ENCODE results near the gene HSPB6.

HSPB6 gene

DNA sequence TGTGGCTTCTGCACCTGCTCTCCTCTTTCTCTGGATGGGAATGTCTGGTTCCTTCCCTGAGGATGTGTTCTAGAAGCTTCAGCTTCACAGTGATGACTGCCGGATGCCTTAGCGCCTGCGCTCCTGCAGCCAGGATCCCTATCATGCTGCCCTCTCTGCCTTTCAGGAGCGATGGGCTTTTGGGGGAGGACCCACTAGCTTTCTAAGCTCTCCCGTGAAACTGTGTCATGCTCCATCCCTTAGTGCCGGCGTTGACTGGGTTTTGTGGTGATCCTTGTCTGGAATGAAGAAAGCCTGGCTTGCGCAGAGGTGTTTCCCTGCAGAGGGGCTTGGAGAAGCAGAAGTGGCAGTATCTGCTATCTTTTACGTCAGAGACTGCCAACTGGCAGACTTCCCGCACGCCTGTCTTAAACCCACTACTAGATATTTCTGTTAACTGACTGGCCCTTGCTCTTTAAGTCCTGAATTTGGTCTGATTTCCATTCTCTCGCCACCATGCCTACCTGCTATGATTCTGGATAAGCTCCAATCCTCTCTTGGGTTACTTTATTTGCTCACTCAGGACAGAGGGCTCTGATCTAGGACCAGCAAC, 42.8 kb downstream of the HSPB6 start:
- TF ChIP-seq, protein P1, sequence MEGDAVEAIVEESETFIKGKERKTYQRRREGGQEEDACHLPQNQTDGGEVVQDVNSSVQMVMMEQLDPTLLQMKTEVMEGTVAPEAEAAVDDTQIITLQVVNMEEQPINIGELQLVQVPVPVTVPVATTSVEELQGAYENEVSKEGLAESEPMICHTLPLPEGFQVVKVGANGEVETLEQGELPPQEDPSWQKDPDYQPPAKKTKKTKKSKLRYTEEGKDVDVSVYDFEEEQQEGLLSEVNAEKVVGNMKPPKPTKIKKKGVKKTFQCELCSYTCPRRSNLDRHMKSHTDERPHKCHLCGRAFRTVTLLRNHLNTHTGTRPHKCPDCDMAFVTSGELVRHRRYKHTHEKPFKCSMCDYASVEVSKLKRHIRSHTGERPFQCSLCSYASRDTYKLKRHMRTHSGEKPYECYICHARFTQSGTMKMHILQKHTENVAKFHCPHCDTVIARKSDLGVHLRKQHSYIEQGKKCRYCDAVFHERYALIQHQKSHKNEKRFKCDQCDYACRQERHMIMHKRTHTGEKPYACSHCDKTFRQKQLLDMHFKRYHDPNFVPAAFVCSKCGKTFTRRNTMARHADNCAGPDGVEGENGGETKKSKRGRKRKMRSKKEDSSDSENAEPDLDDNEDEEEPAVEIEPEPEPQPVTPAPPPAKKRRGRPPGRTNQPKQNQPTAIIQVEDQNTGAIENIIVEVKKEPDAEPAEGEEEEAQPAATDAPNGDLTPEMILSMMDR (IDR thresholded peaks at IDR 0.05; ENCODE audit: insufficient read depth, low read depth, low read length, missing control alignments), result no peak
- no peak for DNase-seq (ENCODE audit: low read depth)

DNA sequence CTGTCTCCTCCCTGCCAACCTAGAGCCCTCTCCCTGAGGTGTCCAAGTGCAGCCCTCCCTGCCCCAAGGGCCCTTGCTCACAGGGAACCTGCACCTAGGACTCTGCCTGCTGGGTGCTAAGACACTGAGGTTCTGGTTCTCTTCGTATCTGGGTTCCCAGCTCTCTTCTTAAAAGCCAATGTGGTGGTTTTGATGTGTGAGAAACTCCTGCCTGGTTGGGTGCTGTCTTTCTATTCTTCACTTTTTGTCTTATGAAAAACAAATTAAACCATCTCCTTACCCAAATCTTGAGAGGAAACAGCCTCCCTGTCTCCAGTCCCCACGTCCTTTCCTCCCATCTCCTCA, 43.4 kb downstream of the HSPB6 start:
- peak overlapping the region; percentile 90 for H3K4me3 ChIP-seq (ENCODE audit: low read depth, low read length)
- TF ChIP-seq, protein P1 (IDR thresholded peaks at IDR 0.05; ENCODE audit: insufficient read depth, low read depth, low read length, missing control alignments), result no peak
- DNase-seq (ENCODE audit: low read depth), result no peak

More for the DNA sequence above, 42.8 kb downstream of the HSPB6 start:
- peak overlapping the region; percentile 90 for H3K4me3 ChIP-seq (ENCODE audit: low read depth, low read length)

DNA sequence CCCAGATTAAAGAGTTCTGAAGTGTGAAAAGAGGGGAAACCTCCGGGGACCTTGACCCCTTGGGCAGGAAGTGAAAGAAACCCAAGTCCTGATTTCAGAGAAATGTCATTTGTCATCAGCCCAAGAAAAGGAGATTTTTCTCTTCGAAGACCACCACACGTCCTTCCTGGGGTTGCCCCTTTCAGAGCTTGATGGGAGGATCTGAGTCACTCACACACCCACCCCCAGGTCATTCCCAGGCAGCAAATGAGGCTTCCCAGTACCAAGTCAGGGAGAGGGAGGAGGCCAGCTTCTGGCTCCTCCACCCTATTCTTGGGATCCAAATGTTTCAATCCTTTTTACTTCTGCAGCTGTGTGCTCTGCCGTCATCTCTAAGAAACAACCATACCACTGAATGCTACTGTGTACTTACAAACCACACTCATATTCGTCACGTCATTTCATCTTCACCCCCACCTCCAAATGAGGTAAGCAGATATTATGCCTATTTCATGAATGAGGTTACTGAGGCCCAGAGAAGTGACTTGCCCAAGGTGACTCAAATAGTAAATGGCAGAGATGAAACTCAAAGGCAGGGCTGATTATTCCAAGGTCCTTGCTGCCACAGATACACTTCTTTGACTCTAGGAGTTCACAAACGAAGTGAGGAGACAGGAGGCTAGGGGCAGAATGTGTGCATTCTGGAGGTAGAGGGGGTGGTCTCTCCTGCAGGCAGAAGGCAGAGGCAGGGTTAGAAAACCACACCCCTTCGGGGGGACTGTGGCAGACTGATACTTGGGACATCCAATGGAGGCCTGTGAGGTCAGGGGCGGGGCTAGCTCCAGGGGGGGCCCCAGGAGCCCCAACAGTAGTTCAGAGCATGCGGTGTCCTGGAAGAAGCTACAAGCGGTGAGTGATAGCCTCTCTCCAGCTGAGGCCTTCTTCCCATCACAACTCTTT, 44.0 kb downstream of the HSPB6 start:
- TF ChIP-seq, protein P1 (IDR thresholded peaks at IDR 0.05; ENCODE audit: insufficient read depth, low read depth, low read length, missing control alignments), result no peak
- H3K4me3 ChIP-seq (ENCODE audit: low read depth, low read length), result peak overlapping the region; percentile 90
- DNase-seq (ENCODE audit: low read depth), result peak; percentile 89

DNA sequence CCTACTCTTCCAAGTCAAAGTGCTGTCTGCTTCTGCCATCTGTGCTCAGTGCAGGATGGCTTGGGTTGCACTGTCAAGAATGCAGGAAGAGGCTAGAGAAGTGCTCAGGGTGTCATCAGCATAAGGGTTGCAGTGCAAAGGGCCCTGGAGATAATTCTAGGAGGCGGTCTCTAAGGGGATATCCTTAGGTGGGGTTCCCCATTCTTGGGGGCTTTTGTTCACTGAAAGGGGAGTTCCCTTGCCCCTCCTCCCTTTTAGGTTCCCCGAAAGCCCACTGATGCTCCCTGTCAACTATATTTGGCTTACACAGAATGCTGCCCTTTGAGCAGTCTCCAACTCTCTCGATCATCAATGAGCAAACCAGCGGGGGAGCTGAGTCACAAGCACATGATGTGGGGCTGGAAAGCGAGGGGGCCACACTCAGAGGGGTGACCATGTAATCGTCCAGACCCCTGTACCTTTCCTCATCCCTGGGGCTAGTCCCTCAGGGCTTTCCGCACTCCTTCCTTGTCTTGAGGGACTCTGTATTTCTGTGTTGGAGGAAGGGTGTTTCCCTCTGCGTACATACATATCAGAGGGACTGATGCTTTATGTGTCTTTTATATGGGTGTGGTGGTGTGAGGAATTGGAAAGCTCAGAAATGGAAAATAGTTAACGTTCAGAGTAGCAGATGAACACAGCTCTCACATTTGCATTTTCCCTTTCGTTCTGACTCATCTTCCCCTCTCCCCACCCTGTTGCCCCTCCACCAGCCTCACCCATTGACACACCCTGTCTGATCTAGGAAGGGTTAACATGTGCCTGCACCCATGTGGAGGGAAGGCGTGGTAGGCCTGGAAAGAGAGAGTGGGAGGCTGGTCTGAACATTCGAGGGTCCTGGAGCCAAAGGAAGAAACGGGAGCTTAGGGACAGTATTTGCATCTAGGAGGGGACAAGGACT, 45.8 kb downstream of the HSPB6 start:
- TF ChIP-seq, protein P1 (IDR thresholded peaks at IDR 0.05; ENCODE audit: insufficient read depth, low read depth, low read length, missing control alignments), result no peak
- peak; percentile 94 for DNase-seq (ENCODE audit: low read depth)
- peak overlapping the region; percentile 42 for H3K4me3 ChIP-seq (ENCODE audit: low read depth, low read length)

DNA sequence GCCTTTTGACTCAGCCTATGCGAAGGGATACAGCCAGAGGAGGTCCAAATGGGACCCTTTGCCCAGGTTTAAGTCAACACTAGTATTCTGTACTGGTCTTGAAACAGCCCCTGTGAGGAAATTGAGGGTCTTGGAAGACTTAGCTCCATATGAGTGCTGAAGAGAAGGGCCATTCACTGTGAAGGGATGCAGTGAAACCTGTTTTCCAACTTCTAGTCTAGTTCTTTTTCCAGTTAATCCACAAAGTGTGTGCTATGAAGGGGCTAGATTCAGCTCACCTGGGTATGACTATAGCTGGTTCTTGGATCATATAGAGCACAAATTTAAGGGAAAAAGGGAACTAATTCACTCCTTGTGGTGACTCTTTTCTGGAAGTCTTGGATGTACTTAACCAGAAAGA, 48.4 kb downstream of the HSPB6 start:
- DNase-seq (ENCODE audit: low read depth), result no peak
- TF ChIP-seq, protein P1 (IDR thresholded peaks at IDR 0.05; ENCODE audit: insufficient read depth, low read depth, low read length, missing control alignments), result no peak
- no peak overlapping the region for H3K4me3 ChIP-seq (ENCODE audit: low read depth, low read length)

Data from GM12865 (cell line).